Stimulated activated CD4-positive, alpha-beta T cell treated with anti-CD3 and anti-CD28 coated beads, Interleukin-4, amount 100 ng/mL, for 1 hour (primary cell): ENCODE measurements around the gene PEAR1.
A peak's percentile ranks its signal among the peaks of the same experiment; 100 is the strongest.

ENCODE experiments used
- DNase-seq: peaks from one replicate; pipeline ENCODE4 v3.0.0-alpha.2; 2020

PEAR1 gene

GRCh38 chr1:156942176-156942575 lies 48.7 kb downstream of the PEAR1 start:
- DNase-seq, result no peak

- no peak for DNase-seq
Observed at GRCh38 chr1:156942576-156942975, 49.1 kb downstream of the PEAR1 start.

DNA sequence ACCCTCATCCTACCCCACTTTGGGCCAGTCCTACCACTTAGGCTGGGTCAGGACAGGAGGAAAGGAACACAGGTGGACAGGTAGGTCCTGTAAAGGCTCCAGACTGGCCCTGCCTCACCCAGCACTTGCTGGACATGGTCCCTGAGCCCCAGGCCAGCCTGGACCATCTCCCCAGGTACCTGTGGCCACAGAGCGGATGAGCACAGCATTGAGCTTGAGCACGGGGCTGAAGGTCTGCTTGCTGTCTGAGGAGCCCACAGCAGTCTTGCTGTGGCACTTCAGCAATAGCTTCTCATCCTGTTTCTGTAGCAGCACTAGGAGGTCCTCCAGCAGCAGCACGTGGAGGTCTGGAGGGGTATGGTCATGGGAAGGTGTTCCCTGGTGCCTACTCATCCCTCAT lies 50.2 kb downstream of the PEAR1 start:
- no peak for DNase-seq

DNA sequence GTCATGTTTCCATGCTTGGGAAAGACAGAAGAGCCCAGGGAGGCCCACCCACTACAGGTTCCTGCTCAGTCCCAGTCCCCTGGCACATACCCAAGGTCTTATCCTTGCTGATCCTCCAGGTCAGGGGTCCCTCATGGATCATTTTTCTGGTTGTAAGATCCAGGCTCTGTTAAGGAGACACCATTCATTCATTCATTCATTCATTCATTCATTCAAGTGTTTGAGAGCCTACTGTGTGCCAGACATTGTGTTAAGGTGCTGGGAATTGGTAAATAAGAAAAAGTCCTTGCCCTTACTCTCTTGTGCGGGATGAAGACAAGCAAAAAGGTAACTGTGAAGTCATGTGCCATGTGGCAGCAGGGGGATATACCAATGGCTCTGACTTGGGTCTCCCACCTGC lies 50.8 kb downstream of the PEAR1 start:
- no peak for DNase-seq

GRCh38 chr1:156944848-156945247 lies 51.3 kb downstream of the PEAR1 start:
- no peak for DNase-seq

GRCh38 chr1:156945881-156946661 lies 52.6 kb downstream of the PEAR1 start:
- no peak for DNase-seq

- no peak for DNase-seq
Observed at GRCh38 chr1:156947127-156947526, 53.6 kb downstream of the PEAR1 start.

GRCh38 chr1:156947818-156948525 lies 54.5 kb downstream of the PEAR1 start:
- no peak for DNase-seq

DNA sequence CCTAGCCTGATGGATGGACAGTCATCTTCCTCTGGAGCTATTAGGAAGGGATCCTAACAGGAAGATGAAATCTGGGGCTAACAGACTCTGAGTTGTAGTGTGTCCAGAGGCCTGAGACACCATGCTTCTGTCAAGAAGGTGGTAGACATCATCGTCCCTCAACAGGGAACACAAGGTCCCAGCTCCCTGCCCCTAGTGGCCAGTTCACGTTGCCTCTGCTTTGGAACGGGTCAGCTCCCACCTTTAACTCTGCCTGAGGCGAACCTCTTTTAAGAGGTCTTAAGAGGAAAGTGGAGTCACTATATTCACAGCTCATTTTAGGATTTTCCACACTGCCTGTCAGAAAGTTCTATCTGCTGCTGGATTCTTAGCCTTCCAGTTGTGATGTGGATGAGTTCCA lies 55.2 kb downstream of the PEAR1 start:
- DNase-seq, result no peak

GRCh38 chr1:156949127-156949526 lies 55.6 kb downstream of the PEAR1 start:
- no peak for DNase-seq

DNA sequence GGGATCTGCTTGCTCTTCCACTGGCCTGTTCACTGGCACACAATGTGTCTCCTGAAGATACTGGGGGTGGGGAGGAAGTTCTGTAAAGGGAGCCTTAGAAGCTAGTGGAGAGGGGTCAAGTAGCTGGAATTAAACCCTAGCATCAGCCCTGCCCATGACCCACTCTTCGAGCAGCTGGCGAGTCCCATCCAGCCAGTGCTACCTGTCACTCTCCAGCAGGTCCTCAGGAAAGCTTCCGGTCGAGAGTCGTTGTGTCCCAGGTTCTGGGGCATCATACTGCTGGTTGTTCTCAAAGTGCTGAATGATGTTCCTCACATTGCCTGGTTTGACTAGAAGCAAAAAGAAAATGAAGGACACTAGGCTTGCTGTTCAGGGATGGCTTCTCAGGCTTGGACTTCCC lies 57.9 kb downstream of the PEAR1 start:
- no peak for DNase-seq

DNA sequence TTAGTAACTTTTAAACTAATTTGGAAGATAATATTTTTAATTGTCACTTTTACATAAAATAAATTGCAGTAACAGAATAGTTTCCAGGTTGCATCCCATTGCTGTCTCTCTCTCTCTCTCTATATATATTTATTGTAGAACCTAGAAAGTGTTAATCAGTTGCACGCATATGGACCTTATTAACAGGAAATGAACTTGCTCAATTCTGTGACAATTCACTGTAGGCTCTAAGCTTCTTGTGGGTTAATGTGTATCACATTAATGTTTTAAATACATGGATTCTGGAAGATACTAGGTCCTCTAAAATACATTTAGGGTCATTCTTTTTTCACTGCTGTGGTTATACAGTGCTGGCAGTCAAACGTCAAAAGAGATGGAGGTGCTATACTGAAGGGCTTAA lies 60.1 kb downstream of the PEAR1 start:
- DNase-seq, result no peak

DNA sequence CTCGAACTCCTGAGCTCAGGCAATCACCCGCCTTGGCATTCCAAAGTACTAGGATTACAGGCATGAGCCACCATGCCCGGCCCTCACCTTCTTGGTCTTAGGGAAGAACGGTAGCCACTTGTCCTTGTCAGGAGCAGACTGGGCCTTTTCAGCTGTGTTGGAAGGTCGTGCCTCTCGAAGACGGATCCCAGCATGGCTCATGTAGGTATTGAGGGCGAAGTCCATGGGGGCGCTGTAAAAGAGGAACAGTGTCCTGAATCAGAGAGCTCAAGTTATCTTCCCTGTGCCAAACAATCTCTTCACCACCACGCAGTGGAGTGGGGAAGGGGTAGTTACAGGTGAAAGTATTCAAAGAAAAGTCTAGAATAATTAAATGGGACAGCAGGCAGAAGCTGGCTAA lies 62.8 kb downstream of the PEAR1 start:
- no peak for DNase-seq

DNA sequence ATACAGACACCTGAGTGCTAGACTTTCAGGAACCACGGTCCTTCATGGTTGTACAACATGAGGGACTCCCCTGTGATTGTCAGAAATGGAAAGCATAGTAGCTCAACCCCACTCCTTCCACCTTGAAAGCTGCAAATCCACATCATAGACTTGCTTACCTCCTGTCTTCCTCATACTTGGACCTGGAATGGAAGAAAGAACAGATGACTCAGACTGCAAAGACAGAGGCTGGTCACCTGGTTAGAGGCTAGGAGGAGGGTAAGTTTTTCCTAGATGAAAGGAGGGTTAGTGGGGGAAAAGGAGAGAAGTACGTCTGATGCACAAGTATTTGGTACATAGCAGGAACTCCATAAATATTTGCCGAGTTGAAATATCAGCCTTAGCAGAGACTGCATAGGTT lies 64.1 kb downstream of the PEAR1 start:
- no peak for DNase-seq

- no peak for DNase-seq
Observed at GRCh38 chr1:156958247-156958714, 64.8 kb downstream of the PEAR1 start.

DNA sequence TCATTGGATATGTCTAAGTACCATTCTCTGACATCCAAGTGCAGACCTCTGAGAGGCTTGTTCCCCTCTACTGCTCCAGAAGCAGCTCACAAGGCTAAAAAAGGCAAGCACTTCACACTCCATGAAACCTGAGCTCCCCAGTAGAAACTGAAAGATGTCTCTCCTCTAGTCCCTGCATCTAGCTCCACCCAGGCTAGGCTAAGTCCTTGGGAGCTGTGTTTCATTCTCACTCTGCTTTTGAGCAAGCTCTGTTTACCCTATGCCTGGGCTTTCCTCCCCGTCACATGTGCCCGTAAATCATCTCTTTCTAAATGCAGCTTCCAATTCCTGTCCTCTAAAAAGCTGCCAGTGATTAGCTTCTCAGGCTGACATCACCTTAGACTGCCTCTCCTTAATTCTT lies 65.9 kb downstream of the PEAR1 start:
- DNase-seq, result no peak

DNA sequence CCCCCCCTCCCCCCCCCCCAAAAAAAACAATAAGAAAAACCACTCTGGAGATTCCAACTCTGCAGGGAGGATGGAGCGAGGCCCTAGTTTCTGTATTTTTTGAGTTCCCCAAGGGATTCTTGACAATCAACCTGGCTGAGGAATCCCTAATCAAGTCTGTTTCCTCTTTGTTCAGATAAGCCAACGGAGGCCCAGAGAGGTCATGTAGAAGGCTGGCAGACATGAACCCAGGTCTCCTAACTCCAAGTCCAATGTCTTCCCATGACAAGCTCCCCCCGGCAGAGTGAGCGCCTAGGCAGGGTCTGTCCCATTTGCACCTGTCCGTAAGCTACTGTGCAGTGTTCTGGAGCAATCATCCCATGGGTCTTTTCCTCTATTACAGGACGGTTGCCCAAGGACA lies 66.4 kb downstream of the PEAR1 start:
- no peak for DNase-seq

DNA sequence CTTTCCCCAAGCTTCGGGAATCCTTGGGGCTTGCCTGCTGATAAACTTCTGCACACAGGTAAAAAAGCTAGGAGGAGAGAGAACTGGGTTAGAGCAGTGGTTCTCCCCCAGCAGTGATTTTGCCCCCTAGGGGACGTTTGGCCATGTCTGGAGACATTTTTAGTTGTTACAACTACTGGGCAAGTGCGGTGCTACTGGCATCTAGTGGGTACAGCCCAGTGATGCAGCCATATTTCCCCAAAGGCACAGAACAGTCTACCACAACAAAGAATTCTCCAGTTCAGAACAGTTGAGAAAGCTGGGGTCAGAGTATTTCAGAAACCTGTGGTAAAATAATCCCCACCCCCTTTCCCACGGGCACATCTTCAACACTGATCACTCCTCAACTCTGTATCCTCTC lies 68.2 kb downstream of the PEAR1 start:
- peak; percentile 8 for DNase-seq

DNA sequence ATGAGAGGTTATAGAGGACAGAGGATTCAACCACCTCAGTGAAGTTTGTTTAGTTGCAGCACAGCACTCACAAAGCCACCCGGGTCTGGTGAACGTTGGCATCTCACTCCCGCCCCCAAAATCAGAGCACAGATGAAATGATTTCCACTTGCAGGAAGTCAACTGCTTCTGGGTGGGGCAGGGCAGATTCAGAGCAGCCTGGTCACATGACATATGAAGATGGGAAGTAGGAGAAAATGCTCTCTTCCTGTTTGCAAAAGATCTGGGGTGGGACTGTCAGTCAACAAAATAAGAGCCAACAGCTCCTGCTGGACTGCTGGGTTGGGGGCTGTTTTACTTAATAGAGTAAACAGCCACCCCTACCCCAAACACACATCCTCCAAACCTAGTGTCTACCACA lies 70.1 kb downstream of the PEAR1 start:
- DNase-seq, result peak; percentile 13

GRCh38 chr1:156964441-156964840 lies 70.9 kb downstream of the PEAR1 start:
- no peak for DNase-seq
